NT2/D1 (cell line): ENCODE data around the gene PPM1K.

ENCODE experiments used
- YY1 ChIP-seq: IDR thresholded peaks from 2 replicates; pipeline ENCODE4 v1.6.1; 2011; ENCODE audit not compliant: insufficient read length, insufficient read depth
- ZNF274 ChIP-seq: IDR thresholded peaks from 2 replicates; pipeline ENCODE4 v1.6.1; 2011; ENCODE audit warnings: mild to moderate bottlenecking, low read depth, low read length

DNA sequence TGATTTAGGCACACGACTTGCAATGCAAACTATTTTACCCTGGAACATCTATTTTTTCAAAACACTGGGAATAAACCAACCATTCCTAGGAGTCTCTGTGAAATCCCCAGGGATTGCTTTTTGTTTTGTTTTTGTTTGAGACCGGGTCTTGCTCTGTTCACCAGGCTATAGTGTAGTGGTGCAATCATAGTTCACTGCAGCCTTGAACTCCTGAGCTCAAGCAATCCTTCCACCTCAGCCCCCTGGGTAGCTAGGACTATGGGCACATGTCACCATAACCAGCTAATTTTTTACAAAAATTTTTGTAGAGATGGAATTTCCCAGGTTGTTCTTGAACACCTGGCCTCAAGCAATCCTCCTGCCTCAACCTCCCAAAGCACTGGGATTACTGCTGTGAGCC, 37.8 kb downstream of the PPM1K start:
- TF ChIP-seq YY1 (no peak), ZNF274 (no peak)
